HEK293 (cell line): ENCODE results near the gene PGPEP1.

Experiments
- CTCF ChIA-PET: fragments of 350-600 bp; formaldehyde crosslinking; extraction: SDS; loops from one replicate; lab custom pipeline; 2021; ENCODE audit warnings: antibody characterized with exemption; lab: Yijun Ruan, JAX
- POLR2A ChIA-PET: fragments of 300-600 bp; formaldehyde crosslinking; extraction: SDS; loops from one replicate; lab custom pipeline; 2020; ENCODE audit warnings: antibody characterized with exemption, inconsistent platforms; lab: Yijun Ruan, JAX
- H3K27ac ChIP-seq: fragments of 200-500 bp; sonication (Bioruptor generic); 2 replicates; pipeline ENCODE4 v1.5.1; 2014; ENCODE audit warnings: low read depth, low read length, control low read depth, inconsistent platforms; ENCODE audit errors: extremely low read depth
- H3K36me3 ChIP-seq, 2 experiments: fragments of 200-500 bp in 1 of 2; sonication (Bioruptor generic) in 1 of 2; 1 replicate in 1 of 2; 2 replicates in 1 of 2; pipeline ENCODE4 v1.5.1; 2014 to 2017; ENCODE audit warnings: inconsistent platforms in 2 of 2, low read length in 2 of 2; ENCODE audit not compliant: control insufficient read depth in 2 of 2, insufficient read depth in 1 of 2
- H3K4me1 ChIP-seq: fragments of 200-500 bp; sonication (Bioruptor generic); 2 replicates; pipeline ENCODE4 v1.5.1; 2014; ENCODE audit warnings: mild to moderate bottlenecking, low read length, inconsistent platforms; ENCODE audit not compliant: control insufficient read depth, insufficient read depth
- H3K4me3 ChIP-seq: 2 replicates; pipeline ENCODE4 v1.5.1; 2011; ENCODE audit warnings: low read depth, mild to moderate bottlenecking, control low read depth, low read length, moderate library complexity
- H3K9me3 ChIP-seq: fragments of 200-500 bp; sonication (Bioruptor generic); 2 replicates; pipeline ENCODE4 v1.5.1; 2014; ENCODE audit warnings: low read depth, low read length, inconsistent platforms; ENCODE audit not compliant: control insufficient read depth, insufficient read depth
- GLIS2 ChIP-seq: fragments of 450-650 bp; formaldehyde crosslinking; IDR thresholded peaks from 2 replicates; pipeline ENCODE4 v1.5.1; 2016; ENCODE audit warnings: missing biosample characterization, missing genetic modification characterization
- HOXA7 ChIP-seq: sonication (generic); formaldehyde crosslinking; IDR thresholded peaks from 2 replicates; pipeline ENCODE4 v1.8.1; 2022; ENCODE audit warnings: missing genetic modification reagents, borderline replicate concordance
- KLF8 ChIP-seq: fragments of 450-650 bp; formaldehyde crosslinking; IDR thresholded peaks from 2 replicates; pipeline ENCODE4 v1.5.1; 2016; ENCODE audit warnings: missing biosample characterization, missing genetic modification characterization
- KLF9 ChIP-seq: fragments of 450-650 bp; formaldehyde crosslinking; IDR thresholded peaks from 2 replicates; pipeline ENCODE4 v1.5.1; 2016; ENCODE audit warnings: missing biosample characterization, missing genetic modification characterization, low read depth
- OSR2 ChIP-seq: fragments of 450-650 bp; formaldehyde crosslinking; IDR thresholded peaks from 2 replicates; pipeline ENCODE4 v1.5.1; 2016; ENCODE audit warnings: missing biosample characterization, missing genetic modification characterization
- PRDM2 ChIP-seq: fragments of 450-650 bp; formaldehyde crosslinking; IDR thresholded peaks from 2 replicates; pipeline ENCODE4 v1.5.1; 2016; ENCODE audit warnings: missing biosample characterization, missing genetic modification characterization, borderline replicate concordance
- SALL2 ChIP-seq: fragments of 450-650 bp; formaldehyde crosslinking; IDR thresholded peaks from 2 replicates; pipeline ENCODE4 v1.5.0; 2017; ENCODE audit warnings: missing biosample characterization, mild to moderate bottlenecking, missing genetic modification characterization, borderline replicate concordance
- TRIM28 ChIP-seq: IDR thresholded peaks from 2 replicates; pipeline ENCODE4 v1.6.1; 2011; ENCODE audit warnings: low read length, control low read depth, borderline replicate concordance
- ZIC2 ChIP-seq: fragments of 450-650 bp; formaldehyde crosslinking; IDR thresholded peaks from 2 replicates; pipeline ENCODE4 v1.5.1; 2016; ENCODE audit warnings: missing biosample characterization, missing genetic modification characterization
- ZNF2 ChIP-seq: fragments of 450-650 bp; formaldehyde crosslinking; IDR thresholded peaks from 2 replicates; pipeline ENCODE4 v1.5.1; 2016; ENCODE audit warnings: missing biosample characterization, missing genetic modification characterization
- ZNF302 ChIP-seq: fragments of 450-650 bp; formaldehyde crosslinking; IDR thresholded peaks from 2 replicates; pipeline ENCODE4 v1.5.1; 2016; ENCODE audit warnings: missing biosample characterization, missing genetic modification characterization, low read depth
- ZNF311 ChIP-seq: fragments of 450-650 bp; formaldehyde crosslinking; IDR thresholded peaks from 2 replicates; pipeline ENCODE4 v1.5.1; 2017; ENCODE audit warnings: missing biosample characterization, missing genetic modification characterization, borderline replicate concordance
- ZNF521 ChIP-seq: fragments of 450-650 bp; formaldehyde crosslinking; IDR thresholded peaks from 2 replicates; pipeline ENCODE4 v1.5.1; 2017; ENCODE audit warnings: missing biosample characterization, mild to moderate bottlenecking, missing genetic modification characterization
- ZNF561 ChIP-seq: fragments of 450-650 bp; IDR thresholded peaks from 2 replicates; pipeline ENCODE4 v1.5.1; 2018; ENCODE audit warnings: missing biosample characterization, missing genetic modification characterization, borderline replicate concordance
- ZNF585B ChIP-seq: fragments of 450-650 bp; formaldehyde crosslinking; IDR thresholded peaks from 2 replicates; pipeline ENCODE4 v1.5.1; 2016; ENCODE audit warnings: missing biosample characterization, missing genetic modification characterization
- ZNF629 ChIP-seq: fragments of 450-650 bp; formaldehyde crosslinking; IDR thresholded peaks from 2 replicates; pipeline ENCODE4 v1.5.1; 2017; ENCODE audit warnings: missing biosample characterization, missing genetic modification characterization
- ZNF701 ChIP-seq: fragments of 450-650 bp; formaldehyde crosslinking; IDR thresholded peaks from 2 replicates; pipeline ENCODE4 v1.5.1; 2016; ENCODE audit warnings: missing biosample characterization, missing genetic modification characterization
- ZNF747 ChIP-seq: fragments of 450-650 bp; formaldehyde crosslinking; IDR thresholded peaks from 2 replicates; pipeline ENCODE4 v1.5.1; 2016; ENCODE audit warnings: missing biosample characterization, missing genetic modification characterization
- TF ChIP-seq, protein P1 (sequence below): fragments of 450-650 bp; formaldehyde crosslinking; IDR thresholded peaks from 2 replicates; pipeline ENCODE4 v1.5.1; 2017; ENCODE audit warnings: missing biosample characterization, missing genetic modification characterization

Gene PGPEP1

GRCh38 chr19:18308051-18308947, 32.1 kb upstream of the PGPEP1 start:
- no peaks in the 10 kb centered on the region for H3K9me3 ChIP-seq
- H3K36me3 ChIP-seq = peaks cover 7 to 73% of the 10 kb centered on the region in 2 experiments; a peak in 2 of 3 replicates
- no peak overlapping the region for H3K4me3 ChIP-seq
- H3K27ac ChIP-seq = no peak overlapping the region
- ChIA-PET POLR2A (interaction anchor here (1.7 kb wide), 1 partner anchor 27 kb away, joined by 7 read pairs; the partner anchor contains the start of gene JUND), CTCF (interaction anchor here (1.4 kb wide), 1 partner anchor 29 kb away, joined by 6 read pairs; no protein-coding TSS in a partner anchor)
- 0 out of 2 replicates have a peak, but pooled peaks have one; percentile 7 for TF ChIP-seq ZIC2
- TF ChIP-seq, protein P1, sequence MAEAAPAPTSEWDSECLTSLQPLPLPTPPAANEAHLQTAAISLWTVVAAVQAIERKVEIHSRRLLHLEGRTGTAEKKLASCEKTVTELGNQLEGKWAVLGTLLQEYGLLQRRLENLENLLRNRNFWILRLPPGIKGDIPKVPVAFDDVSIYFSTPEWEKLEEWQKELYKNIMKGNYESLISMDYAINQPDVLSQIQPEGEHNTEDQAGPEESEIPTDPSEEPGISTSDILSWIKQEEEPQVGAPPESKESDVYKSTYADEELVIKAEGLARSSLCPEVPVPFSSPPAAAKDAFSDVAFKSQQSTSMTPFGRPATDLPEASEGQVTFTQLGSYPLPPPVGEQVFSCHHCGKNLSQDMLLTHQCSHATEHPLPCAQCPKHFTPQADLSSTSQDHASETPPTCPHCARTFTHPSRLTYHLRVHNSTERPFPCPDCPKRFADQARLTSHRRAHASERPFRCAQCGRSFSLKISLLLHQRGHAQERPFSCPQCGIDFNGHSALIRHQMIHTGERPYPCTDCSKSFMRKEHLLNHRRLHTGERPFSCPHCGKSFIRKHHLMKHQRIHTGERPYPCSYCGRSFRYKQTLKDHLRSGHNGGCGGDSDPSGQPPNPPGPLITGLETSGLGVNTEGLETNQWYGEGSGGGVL (tag by site-specific recombination) = no peak
- peak; percentile 9; the same call in 1 of the 2 replicates for TF ChIP-seq GLIS2 (tag by site-specific recombination)
- peaks cover 5% of the 10 kb centered on the region; the same call in 1 of the 2 replicates for H3K4me1 ChIP-seq

- Histone ChIP-seq H3K36me3 (peaks cover 10 to 79% of the 10 kb centered on the region in 2 experiments; a peak in 2 of 3 replicates), H3K4me3 (no peak overlapping the region), H3K9me3 (no peaks in the 10 kb centered on the region), H3K4me1 (peaks cover 5% of the 10 kb centered on the region; the same call in 1 of the 2 replicates), H3K27ac (no peak overlapping the region)
- TF ChIP-seq KLF9 (tag by site-specific recombination) (no peak), SALL2 (tag by site-specific recombination) (no peak), ZNF629 (no peak), ZNF561 (tag by site-specific recombination) (no peak), HOXA7 (CRISPR knock-in tag) (no peak), PRDM2 (no peak), KLF8 (tag by site-specific recombination) (no peak), ZNF2 (tag by site-specific recombination) (no peak), TRIM28 (no peak), ZNF701 (tag by site-specific recombination) (no peak), ZNF302 (tag by site-specific recombination) (no peak), ZNF521 (tag by site-specific recombination) (no peak), OSR2 (tag by site-specific recombination) (no peak), ZNF585B (tag by site-specific recombination) (no peak), ZNF747 (tag by site-specific recombination) (no peak), ZNF311 (tag by site-specific recombination) (no peak)
- ChIA-PET POLR2A (interaction anchor here (1.7 kb wide), 1 partner anchor 28 kb away, joined by 7 read pairs; the partner anchor contains the start of gene JUND), CTCF (interaction anchor here (1.4 kb wide), 1 partner anchor 30 kb away, joined by 6 read pairs; no protein-coding TSS in a partner anchor)
Observed at GRCh38 chr19:18308948-18309325, 31.5 kb upstream of the PGPEP1 start.
